Fibroblast of peridontal ligament (primary cell): ENCODE measurements around the gene KAT5.
"Not testable (repeated sequence)": the region's sequence is repeated elsewhere in the genome, so short reads cannot be mapped to it uniquely, and the experiment has no call there.

Experiments
- DNase-seq: peaks from one replicate; pipeline ENCODE4 v3.0.0-alpha.2; 2010; ENCODE audit errors: extremely low read depth

The KAT5 gene

DNA sequence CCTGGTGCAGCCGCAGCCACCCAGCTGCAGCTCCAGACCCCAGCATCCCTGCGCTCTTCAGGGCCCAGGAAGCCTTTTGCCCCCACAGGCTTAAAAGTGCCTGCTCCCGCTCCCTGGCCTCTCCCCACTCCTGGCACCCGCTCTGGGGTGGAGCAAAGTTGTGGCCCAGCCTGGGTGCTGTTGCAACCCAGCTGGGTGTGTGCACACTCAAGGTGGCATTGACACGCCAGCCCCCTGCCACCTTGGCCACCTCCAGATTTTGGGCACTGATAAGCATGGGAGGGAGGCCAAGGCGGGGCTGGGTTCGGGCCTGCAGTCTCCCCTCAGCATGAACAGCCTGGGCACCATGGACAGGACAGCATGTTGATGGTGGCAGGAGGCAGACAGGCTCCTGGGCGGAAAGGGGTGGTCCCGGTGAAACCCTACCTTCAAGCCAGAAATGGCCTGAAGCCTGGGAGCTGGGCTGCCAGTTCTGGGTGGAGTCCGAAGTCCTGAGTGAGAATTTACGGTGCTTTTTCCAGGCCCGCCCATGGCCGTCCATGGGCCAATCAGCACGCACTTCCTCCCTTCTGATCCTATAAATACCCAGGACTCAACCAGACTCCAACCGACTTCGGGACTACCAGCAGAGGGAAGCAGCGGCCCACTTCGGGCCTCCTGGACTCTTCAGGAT lies 32.1 kb downstream of the KAT5 start:
- DNase-seq, result peak; percentile 33

- DNase-seq, result no peak
Observed at GRCh38 chr11:65744699-65745042, 32.6 kb downstream of the KAT5 start.

DNA sequence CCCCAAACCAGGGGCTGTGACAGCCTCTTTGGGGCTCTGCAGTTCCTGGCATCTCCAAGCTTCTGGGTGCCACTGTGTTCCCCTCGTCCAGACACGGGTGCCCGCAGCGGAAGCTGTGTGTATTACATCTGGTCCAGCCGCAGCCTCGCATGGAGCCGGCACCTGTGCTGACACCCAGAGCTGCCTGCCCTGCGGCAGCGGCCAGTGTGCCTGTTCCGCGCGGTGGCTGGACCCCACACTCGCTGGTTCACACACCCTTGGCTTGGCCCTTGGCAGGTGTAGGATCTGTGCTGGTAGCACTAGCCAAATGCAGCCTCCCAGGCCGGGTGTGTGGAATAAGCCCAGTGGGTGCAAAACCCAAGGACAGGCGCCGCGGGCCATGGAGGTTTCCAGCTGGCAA lies 33.0 kb downstream of the KAT5 start:
- DNase-seq, result no peak

DNA sequence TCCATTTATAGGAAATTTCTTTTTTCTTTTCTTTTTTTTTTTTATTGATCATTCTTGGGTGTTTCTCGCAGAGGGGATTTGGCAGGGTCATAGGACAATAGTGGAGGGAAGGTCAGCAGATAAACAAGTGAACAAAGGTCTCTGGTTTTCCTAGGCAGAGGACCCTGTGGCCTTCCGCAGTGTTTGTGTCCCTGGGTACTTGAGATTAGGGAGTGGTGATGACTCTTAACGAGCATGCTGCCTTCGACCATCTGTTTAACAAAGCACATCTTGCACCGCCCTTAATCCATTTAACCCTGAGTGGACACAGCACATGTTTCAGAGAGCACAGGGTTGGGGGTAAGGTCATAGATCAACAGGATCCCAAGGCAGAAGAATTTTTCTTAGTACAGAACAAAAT lies 50.1 kb downstream of the KAT5 start:
- DNase-seq, result not testable (repeated sequence)

DNA sequence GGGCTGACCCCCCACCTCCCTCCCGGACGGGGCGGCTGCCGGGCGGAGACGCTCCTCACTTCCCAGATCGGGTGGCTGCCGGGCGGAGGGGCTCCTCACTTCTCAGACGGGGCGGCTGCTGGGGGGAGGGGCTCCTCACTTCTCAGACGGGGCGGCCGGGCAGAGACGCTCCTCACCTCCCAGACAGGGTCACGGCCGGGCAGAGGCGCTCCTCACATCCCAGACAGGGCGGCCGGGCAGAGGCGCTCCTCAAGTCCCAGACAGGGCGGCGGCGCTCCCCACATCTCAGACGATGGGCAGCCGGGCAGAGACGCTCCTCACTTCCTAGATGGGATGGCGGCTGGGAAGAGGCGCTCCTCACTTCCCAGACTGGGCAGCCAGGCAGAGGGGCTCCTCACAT lies 50.8 kb downstream of the KAT5 start:
- DNase-seq, result not testable (repeated sequence)

DNA sequence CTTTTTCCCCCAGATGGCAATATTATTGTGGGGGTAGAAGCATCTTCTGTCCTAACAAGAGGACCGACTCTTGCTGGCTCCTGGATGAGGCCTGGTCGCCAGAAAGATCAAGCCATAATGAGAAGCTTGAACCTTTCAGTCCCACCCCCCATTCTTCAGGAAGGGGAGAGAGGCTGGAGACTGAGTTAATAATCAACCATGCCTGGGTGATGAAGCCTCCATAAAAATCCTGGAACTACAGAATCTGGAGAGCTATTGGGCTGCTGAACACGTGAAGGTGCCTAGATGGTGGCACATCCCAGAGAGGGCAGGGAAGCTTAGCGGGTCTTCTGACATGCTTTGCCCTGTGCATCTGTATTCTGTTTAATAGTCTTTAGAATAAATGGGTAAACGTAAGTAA lies 52.4 kb downstream of the KAT5 start:
- DNase-seq, result no peak

GRCh38 chr11:65766535-65766934 lies 54.5 kb downstream of the KAT5 start:
- peak; percentile 93 for DNase-seq

DNA sequence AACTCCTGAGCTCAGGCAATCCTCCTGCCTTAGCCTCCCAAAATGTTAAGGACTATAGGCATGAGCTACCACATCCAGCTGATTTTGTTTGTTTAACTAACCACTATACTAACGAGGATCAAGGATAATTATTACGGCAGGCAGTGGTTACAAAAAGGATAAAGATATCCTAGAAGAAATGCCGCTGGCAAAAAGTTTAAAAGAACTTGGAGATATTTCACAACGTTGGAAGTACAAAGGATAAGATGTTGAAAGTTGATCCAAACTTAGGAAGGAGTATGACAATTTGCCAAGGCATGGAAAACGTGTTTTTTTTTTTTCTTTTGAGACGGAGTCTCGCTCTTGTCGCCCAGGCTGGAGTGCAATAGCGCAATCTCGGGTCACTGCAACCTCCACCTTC lies 55.4 kb downstream of the KAT5 start:
- peak; percentile 77 for DNase-seq

DNA sequence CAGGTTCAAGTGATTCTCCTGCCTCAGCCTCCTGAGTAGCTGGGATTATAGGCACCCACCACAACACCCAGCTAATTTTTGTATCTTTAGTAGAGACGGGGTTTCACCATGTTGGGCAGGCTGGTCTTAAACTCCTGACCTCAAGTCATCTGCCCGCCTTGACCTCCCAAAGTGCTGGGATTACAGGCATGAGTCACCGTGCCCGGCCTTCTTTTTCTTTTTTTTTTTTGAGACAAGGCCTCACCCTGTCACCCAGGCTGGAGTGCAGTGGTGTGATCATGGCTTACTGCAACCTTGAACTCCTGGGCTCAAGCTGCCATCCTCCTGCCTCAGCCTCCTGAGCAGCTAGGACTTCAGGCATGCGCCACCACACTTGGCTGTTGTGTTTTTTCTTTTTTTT lies 55.8 kb downstream of the KAT5 start:
- DNase-seq, result not testable (repeated sequence)
